Nephron (organoid): ENCODE results near the gene GPRC5D.
A peak's percentile ranks its signal among the peaks of the same experiment; 100 is the strongest.

ENCODE experiments used
- H3K27ac Mint-ChIP-seq, 3 experiments: 2 replicates each; pipeline ENCODE4 v1.8.0; 2020; ENCODE audit warnings: mixed read lengths in 3 of 3, mild to moderate bottlenecking in 2 of 3, moderate library complexity in 1 of 3
- H3K27me3 Mint-ChIP-seq: 2 replicates; pipeline ENCODE4 v1.8.0; 2021; ENCODE audit warnings: low read depth, mild to moderate bottlenecking, moderate library complexity, mixed read lengths
- H3K36me3 Mint-ChIP-seq: 2 replicates; pipeline ENCODE4 v1.8.0; 2020; ENCODE audit warnings: low read depth, mixed read lengths
- H3K4me1 Mint-ChIP-seq: 2 replicates; pipeline ENCODE4 v1.8.0; 2020; ENCODE audit warnings: mixed read lengths
- H3K4me3 Mint-ChIP-seq, 3 experiments: 2 replicates each; pipeline ENCODE4 v1.8.0; 2020; ENCODE audit warnings: mild to moderate bottlenecking in 3 of 3, mixed read lengths in 3 of 3, moderate library complexity in 2 of 3
- H3K9me3 Mint-ChIP-seq: 2 replicates; pipeline ENCODE4 v1.8.0; 2020; ENCODE audit warnings: mixed read lengths
- CTCF ChIP-seq, 3 experiments: fragments of 200-600 bp; sonication (generic); IDR thresholded peaks; one replicate each; pipeline ENCODE4 v1.5.0; 2021; ENCODE audit warnings: antibody characterized with exemption in 3 of 3; ENCODE audit not compliant: unreplicated experiment in 3 of 3

The GPRC5D gene

GRCh38 chr12:12908711-12909110 lies 43.3 kb downstream of the GPRC5D start:
- no peaks in the 10 kb centered on the region for H3K9me3 Mint-ChIP-seq
- H3K27me3 Mint-ChIP-seq, result peaks cover 3% of the 10 kb centered on the region
- H3K4me1 Mint-ChIP-seq, result peaks cover 34% of the 10 kb centered on the region
- no peak overlapping the region for H3K27ac Mint-ChIP-seq
- no peaks in the 10 kb centered on the region for H3K36me3 Mint-ChIP-seq
- no peak overlapping the region for H3K4me3 Mint-ChIP-seq
- no peak for TF ChIP-seq CTCF (IDR thresholded peaks at IDR 0.05; ENCODE audit: unreplicated experiment in 3 of 3)

- Mint-ChIP-seq H3K4me1 (peaks cover 30% of the 10 kb centered on the region), H3K27ac (no peak overlapping the region), H3K27me3 (peaks cover 3% of the 10 kb centered on the region), H3K4me3 (no peak overlapping the region), H3K9me3 (no peaks in the 10 kb centered on the region), H3K36me3 (no peaks in the 10 kb centered on the region)
- no peak for TF ChIP-seq CTCF (IDR thresholded peaks at IDR 0.05; ENCODE audit: unreplicated experiment in 3 of 3)
These were observed 43.7 kb downstream of the GPRC5D start for GRCh38 chr12:12908252-12908651.

GRCh38 chr12:12907552-12907951 lies 44.4 kb downstream of the GPRC5D start:
- no peak overlapping the region for H3K27ac Mint-ChIP-seq
- H3K36me3 Mint-ChIP-seq, result no peaks in the 10 kb centered on the region
- H3K4me3 Mint-ChIP-seq, result no peak overlapping the region
- TF ChIP-seq CTCF (IDR thresholded peaks at IDR 0.05; ENCODE audit: unreplicated experiment in 3 of 3), result no peak
- no peaks in the 10 kb centered on the region for H3K9me3 Mint-ChIP-seq
- H3K27me3 Mint-ChIP-seq, result peaks cover 3% of the 10 kb centered on the region
- H3K4me1 Mint-ChIP-seq, result peaks cover 23% of the 10 kb centered on the region

GRCh38 chr12:12903642-12904609 lies 48.0 kb downstream of the GPRC5D start:
- Mint-ChIP-seq H3K9me3 (no peaks in the 10 kb centered on the region), H3K4me3 (no peak overlapping the region), H3K27ac (no peak overlapping the region), H3K27me3 (peaks cover 3% of the 10 kb centered on the region), H3K4me1 (peaks cover 25% of the 10 kb centered on the region), H3K36me3 (no peaks in the 10 kb centered on the region)
- no peak for TF ChIP-seq CTCF (IDR thresholded peaks at IDR 0.05; ENCODE audit: unreplicated experiment in 3 of 3)

- Mint-ChIP-seq H3K27me3 (no peaks in the 10 kb centered on the region), H3K4me3 (no peak overlapping the region), H3K4me1 (peaks cover 28% of the 10 kb centered on the region), H3K27ac (peak overlapping the region in 1 of 3 experiments; percentile 45), H3K36me3 (no peaks in the 10 kb centered on the region), H3K9me3 (no peaks in the 10 kb centered on the region)
- no peak for TF ChIP-seq CTCF (IDR thresholded peaks at IDR 0.05; ENCODE audit: unreplicated experiment in 3 of 3)
These were observed 49.9 kb downstream of the GPRC5D start for GRCh38 chr12:12902036-12902435.
